ENCODE results near the gene SHANK3.

Gene SHANK3

GRCh38 chr22:50697667-50698506 is 25.3 kb downstream of the SHANK3 start:
- peaks cover 5 to 8% of the 10 kb centered on the region in 2 experiments for H3K4me1 ChIP-seq (ENCODE audit: control insufficient read depth in 1 of 2, insufficient read depth in 2 of 2, low read length in 2 of 2)
- H3K4me3 ChIP-seq (ENCODE audit: low read depth, low read length), result no peak overlapping the region
- H3K14ac ChIP-seq (ENCODE audit: low read length), result no peak overlapping the region
- no peak overlapping the region for H4K8ac ChIP-seq (ENCODE audit: low read depth, low read length)
- H3K27me3 ChIP-seq (ENCODE audit: insufficient read depth, low read length), result peaks cover 5% of the 10 kb centered on the region
- H2AFZ ChIP-seq (ENCODE audit: insufficient read depth, low read length, poor library complexity), result no peak overlapping the region
- H4K12ac ChIP-seq (ENCODE audit: low read depth, low read length), result no peak overlapping the region
- no peaks in the 10 kb centered on the region for H3K36me3 ChIP-seq (ENCODE audit: control insufficient read depth in 1 of 2, insufficient read depth in 2 of 2, low read length in 2 of 2)
- H3K4ac ChIP-seq (ENCODE audit: low read depth, low read length), result no peak overlapping the region
- no peak overlapping the region for H2BK120ac ChIP-seq (ENCODE audit: insufficient read depth, low read length, poor library complexity)
- peaks cover 2% of the 10 kb centered on the region for H3K9me3 ChIP-seq (ENCODE audit: insufficient read depth, low read depth, low read length)
- H2AK5ac ChIP-seq (ENCODE audit: low read length), result no peak overlapping the region
- H3K23ac ChIP-seq (ENCODE audit: low read length), result no peak overlapping the region
- DNase-seq, result no peak
- H3K27ac ChIP-seq (ENCODE audit: low read depth, low read length), result no peak overlapping the region
- no peaks in the 10 kb centered on the region for H3K79me1 ChIP-seq (ENCODE audit: low read length)
- H2BK12ac ChIP-seq (ENCODE audit: low read length), result no peak overlapping the region
- H3K9ac ChIP-seq (ENCODE audit: low read length), result no peak overlapping the region
- peak overlapping the region; percentile 54 for H3K4me2 ChIP-seq (ENCODE audit: low read length)
- no peak overlapping the region for H4K91ac ChIP-seq (ENCODE audit: low read depth, low read length)
- no peaks in the 10 kb centered on the region for H3K79me2 ChIP-seq (ENCODE audit: control insufficient read depth, insufficient read depth, low read length, poor library complexity)
- H2BK5ac ChIP-seq (ENCODE audit: low read depth, low read length, poor library complexity), result no peak overlapping the region
- H3K18ac ChIP-seq (ENCODE audit: low read length), result no peak overlapping the region
- no CpG with 5 or more reads among the region's 54 CpGs for WGBS (ENCODE audit: extremely low coverage, insufficient coverage, insufficient read length)

- Histone ChIP-seq H3K23ac (ENCODE audit: low read length) (no peak overlapping the region), H3K27ac (ENCODE audit: low read depth, low read length) (no peak overlapping the region), H3K79me1 (ENCODE audit: low read length) (no peaks in the 10 kb centered on the region), H4K8ac (ENCODE audit: low read depth, low read length) (no peak overlapping the region), H2BK12ac (ENCODE audit: low read length) (no peak overlapping the region), H4K12ac (ENCODE audit: low read depth, low read length) (no peak overlapping the region), H3K4me2 (ENCODE audit: low read length) (no peak overlapping the region), H2BK5ac (ENCODE audit: low read depth, low read length, poor library complexity) (no peak overlapping the region), H3K4ac (ENCODE audit: low read depth, low read length) (no peak overlapping the region), H3K9ac (ENCODE audit: low read length) (no peak overlapping the region), H3K4me1 (ENCODE audit: control insufficient read depth in 1 of 2, insufficient read depth in 2 of 2, low read length in 2 of 2) (peaks cover 5 to 8% of the 10 kb centered on the region in 2 experiments), H2AFZ (ENCODE audit: insufficient read depth, low read length, poor library complexity) (no peak overlapping the region), H2AK5ac (ENCODE audit: low read length) (no peak overlapping the region), H3K14ac (ENCODE audit: low read length) (no peak overlapping the region), H4K91ac (ENCODE audit: low read depth, low read length) (no peak overlapping the region), H3K27me3 (ENCODE audit: insufficient read depth, low read length) (peaks cover 5% of the 10 kb centered on the region), H3K9me3 (ENCODE audit: insufficient read depth, low read depth, low read length) (peaks cover 2% of the 10 kb centered on the region), H3K36me3 (ENCODE audit: control insufficient read depth in 1 of 2, insufficient read depth in 2 of 2, low read length in 2 of 2) (no peaks in the 10 kb centered on the region), H3K4me3 (ENCODE audit: low read depth, low read length) (no peak overlapping the region), H3K18ac (ENCODE audit: low read length) (no peak overlapping the region), H3K79me2 (ENCODE audit: control insufficient read depth, insufficient read depth, low read length, poor library complexity) (no peaks in the 10 kb centered on the region), H2BK120ac (ENCODE audit: insufficient read depth, low read length, poor library complexity) (no peak overlapping the region)
- no CpG with 5 or more reads among the region's 12 CpGs for WGBS (ENCODE audit: extremely low coverage, insufficient coverage, insufficient read length)
- DNase-seq, result no peak
Observed at GRCh38 chr22:50698546-50698945, 25.9 kb downstream of the SHANK3 start.

- Histone ChIP-seq H4K12ac (ENCODE audit: low read depth, low read length) (no peak overlapping the region), H3K23ac (ENCODE audit: low read length) (no peak overlapping the region), H3K4me3 (ENCODE audit: low read depth, low read length) (no peak overlapping the region), H3K9ac (ENCODE audit: low read length) (no peak overlapping the region), H4K91ac (ENCODE audit: low read depth, low read length) (no peak overlapping the region), H3K18ac (ENCODE audit: low read length) (no peak overlapping the region), H2BK5ac (ENCODE audit: low read depth, low read length, poor library complexity) (no peak overlapping the region), H4K8ac (ENCODE audit: low read depth, low read length) (no peak overlapping the region), H2BK120ac (ENCODE audit: insufficient read depth, low read length, poor library complexity) (no peak overlapping the region), H2BK12ac (ENCODE audit: low read length) (no peak overlapping the region), H3K27ac (ENCODE audit: low read depth, low read length) (no peak overlapping the region), H3K79me2 (ENCODE audit: control insufficient read depth, insufficient read depth, low read length, poor library complexity) (no peaks in the 10 kb centered on the region), H3K4ac (ENCODE audit: low read depth, low read length) (no peak overlapping the region), H3K4me1 (ENCODE audit: control insufficient read depth in 1 of 2, insufficient read depth in 2 of 2, low read length in 2 of 2) (peaks cover 5 to 8% of the 10 kb centered on the region in 2 experiments), H3K9me3 (ENCODE audit: insufficient read depth, low read depth, low read length) (peaks cover 2% of the 10 kb centered on the region), H3K14ac (ENCODE audit: low read length) (no peak overlapping the region), H3K27me3 (ENCODE audit: insufficient read depth, low read length) (peaks cover 5% of the 10 kb centered on the region), H3K36me3 (ENCODE audit: control insufficient read depth in 1 of 2, insufficient read depth in 2 of 2, low read length in 2 of 2) (no peaks in the 10 kb centered on the region), H3K79me1 (ENCODE audit: low read length) (no peaks in the 10 kb centered on the region), H3K4me2 (ENCODE audit: low read length) (no peak overlapping the region), H2AFZ (ENCODE audit: insufficient read depth, low read length, poor library complexity) (no peak overlapping the region), H2AK5ac (ENCODE audit: low read length) (no peak overlapping the region)
- DNase-seq, result no peak
- no CpG with 5 or more reads among the region's 15 CpGs for whole genome bisulfite sequencing (ENCODE audit: extremely low coverage, insufficient coverage, insufficient read length)
Observed at GRCh38 chr22:50699001-50699755, 26.6 kb downstream of the SHANK3 start.

GRCh38 chr22:50699756-50700386 is 27.2 kb downstream of the SHANK3 start:
- Histone ChIP-seq H3K9me3 (ENCODE audit: insufficient read depth, low read depth, low read length) (peaks cover 2% of the 10 kb centered on the region), H3K27me3 (ENCODE audit: insufficient read depth, low read length) (peaks cover 5% of the 10 kb centered on the region), H3K9ac (ENCODE audit: low read length) (no peak overlapping the region), H3K4ac (ENCODE audit: low read depth, low read length) (no peak overlapping the region), H3K36me3 (ENCODE audit: control insufficient read depth in 1 of 2, insufficient read depth in 2 of 2, low read length in 2 of 2) (no peaks in the 10 kb centered on the region), H2AK5ac (ENCODE audit: low read length) (no peak overlapping the region), H3K4me2 (ENCODE audit: low read length) (no peak overlapping the region), H4K12ac (ENCODE audit: low read depth, low read length) (no peak overlapping the region), H3K4me1 (ENCODE audit: control insufficient read depth in 1 of 2, insufficient read depth in 2 of 2, low read length in 2 of 2) (peaks cover 5 to 8% of the 10 kb centered on the region in 2 experiments), H2BK120ac (ENCODE audit: insufficient read depth, low read length, poor library complexity) (no peak overlapping the region), H3K14ac (ENCODE audit: low read length) (no peak overlapping the region), H3K4me3 (ENCODE audit: low read depth, low read length) (no peak overlapping the region), H3K79me1 (ENCODE audit: low read length) (no peaks in the 10 kb centered on the region), H2AFZ (ENCODE audit: insufficient read depth, low read length, poor library complexity) (no peak overlapping the region), H3K27ac (ENCODE audit: low read depth, low read length) (no peak overlapping the region), H2BK12ac (ENCODE audit: low read length) (no peak overlapping the region), H4K8ac (ENCODE audit: low read depth, low read length) (no peak overlapping the region), H3K79me2 (ENCODE audit: control insufficient read depth, insufficient read depth, low read length, poor library complexity) (no peaks in the 10 kb centered on the region), H3K18ac (ENCODE audit: low read length) (no peak overlapping the region), H4K91ac (ENCODE audit: low read depth, low read length) (no peak overlapping the region), H2BK5ac (ENCODE audit: low read depth, low read length, poor library complexity) (no peak overlapping the region), H3K23ac (ENCODE audit: low read length) (no peak overlapping the region)
- peak in 1 of 2 donors; percentile 20 for DNase-seq
- WGBS (ENCODE audit: extremely low coverage, insufficient coverage, insufficient read length), result no CpG with 5 or more reads among the region's 15 CpGs
